ENCODE results near the gene NUDT19. TPM values are rescaled to one million over a fixed set of nuclear protein-coding genes. Genes with fewer than 3 reads are reported as not detected.
"Not testable (repeated sequence)": the region's sequence is repeated elsewhere in the genome, so short reads cannot be mapped to it uniquely, and the experiment has no call there.

NUDT19 gene
- total RNA-seq, 1 experiment from 2014 or later = 19.6 TPM

DNA sequence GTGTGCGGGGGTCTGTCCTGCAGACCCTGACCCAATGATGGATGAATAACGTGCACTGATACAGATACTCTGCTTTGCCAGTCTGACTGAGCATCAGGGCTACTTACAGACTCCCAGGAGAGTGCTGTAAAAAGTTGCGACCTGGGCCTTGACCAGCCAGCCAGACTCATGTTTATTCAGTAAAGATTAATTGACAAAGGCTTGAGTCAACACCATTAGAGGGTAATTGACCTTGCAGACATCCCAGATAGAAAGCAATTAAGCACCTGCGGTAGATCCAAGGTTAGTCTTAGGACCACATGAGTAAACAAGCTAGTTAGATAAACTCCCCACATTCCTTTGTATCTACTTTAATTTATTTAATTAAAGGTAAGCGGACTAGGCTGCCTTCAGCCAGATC lies 10.4 kb downstream of the NUDT19 start:
- H4K20me1 ChIP-seq (ENCODE audit: insufficient read depth, low read depth, low read length) = no peaks in the 10 kb centered on the region
- peaks cover 87% of the 10 kb centered on the region for H3K79me2 ChIP-seq (ENCODE audit: low read length)

GRCh38 chr19:32704006-32704405 lies 12.4 kb downstream of the NUDT19 start:
- not testable (repeated sequence) for H3K9ac ChIP-seq (ENCODE audit: low read length); H3K27ac ChIP-seq (ENCODE audit: low read length); H3K9me2 ChIP-seq (replicated peaks; ENCODE audit: insufficient read depth, low read length); H3K27me3 ChIP-seq (ENCODE audit: low read length); H3K4me3 ChIP-seq (ENCODE audit: low read length); DNase-seq; H2AFZ ChIP-seq (ENCODE audit: low read length); H4K20me1 ChIP-seq (ENCODE audit: insufficient read depth, low read depth, low read length); H3K9me3 ChIP-seq (ENCODE audit: low read length); H3K4me1 ChIP-seq (ENCODE audit: low read length); H3K4me2 ChIP-seq (ENCODE audit: low read depth, low read length, poor library complexity, severe bottlenecking)
- peaks cover 48% of the 10 kb centered on the region for H3K36me3 ChIP-seq (ENCODE audit: insufficient read depth, low read length)
- peaks cover 76% of the 10 kb centered on the region for H3K79me2 ChIP-seq (ENCODE audit: low read length)

More for the DNA sequence above, 10.4 kb downstream of the NUDT19 start:
- Histone ChIP-seq H3K27me3 (ENCODE audit: low read length) (no peaks in the 10 kb centered on the region), H3K4me1 (ENCODE audit: low read length) (no peaks in the 10 kb centered on the region), H3K27ac (ENCODE audit: low read length) (no peak overlapping the region), H3K4me2 (ENCODE audit: low read depth, low read length, poor library complexity, severe bottlenecking) (no peak overlapping the region), H3K36me3 (ENCODE audit: insufficient read depth, low read length) (peaks cover 62% of the 10 kb centered on the region), H3K9ac (ENCODE audit: low read length) (no peak overlapping the region), H3K4me3 (ENCODE audit: low read length) (no peak overlapping the region), H3K9me3 (ENCODE audit: low read length) (peaks cover 6% of the 10 kb centered on the region), H2AFZ (ENCODE audit: low read length) (no peak overlapping the region), H3K9me2 (replicated peaks; ENCODE audit: insufficient read depth, low read length) (no peaks in the 10 kb centered on the region)
- no peak for DNase-seq

- Histone ChIP-seq H4K20me1 (ENCODE audit: insufficient read depth, low read depth, low read length) (no peaks in the 10 kb centered on the region), H3K9me2 (replicated peaks; ENCODE audit: insufficient read depth, low read length) (no peaks in the 10 kb centered on the region), H3K4me3 (ENCODE audit: low read length) (no peak overlapping the region), H3K4me2 (ENCODE audit: low read depth, low read length, poor library complexity, severe bottlenecking) (no peak overlapping the region), H3K4me1 (ENCODE audit: low read length) (no peaks in the 10 kb centered on the region), H3K36me3 (ENCODE audit: insufficient read depth, low read length) (peaks cover 30% of the 10 kb centered on the region), H3K27ac (ENCODE audit: low read length) (no peak overlapping the region), H3K9me3 (ENCODE audit: low read length) (no peaks in the 10 kb centered on the region), H3K9ac (ENCODE audit: low read length) (no peak overlapping the region), H3K27me3 (ENCODE audit: low read length) (no peaks in the 10 kb centered on the region), H3K79me2 (ENCODE audit: low read length) (peaks cover 39% of the 10 kb centered on the region), H2AFZ (ENCODE audit: low read length) (no peak overlapping the region)
- DNase-seq = no peak
These were observed 16.8 kb downstream of the NUDT19 start for GRCh38 chr19:32708457-32708856.

- no peak for DNase-seq
- no peaks in the 10 kb centered on the region for H3K9me2 ChIP-seq (replicated peaks; ENCODE audit: insufficient read depth, low read length)
- no peak overlapping the region for H2AFZ ChIP-seq (ENCODE audit: low read length)
- peaks cover 29% of the 10 kb centered on the region for H3K36me3 ChIP-seq (ENCODE audit: insufficient read depth, low read length)
- no peak overlapping the region for H3K27ac ChIP-seq (ENCODE audit: low read length)
- no peaks in the 10 kb centered on the region for H4K20me1 ChIP-seq (ENCODE audit: insufficient read depth, low read depth, low read length)
- H3K9ac ChIP-seq (ENCODE audit: low read length) = no peak overlapping the region
- no peaks in the 10 kb centered on the region for H3K9me3 ChIP-seq (ENCODE audit: low read length)
- H3K4me3 ChIP-seq (ENCODE audit: low read length) = no peak overlapping the region
- H3K79me2 ChIP-seq (ENCODE audit: low read length) = peaks cover 35% of the 10 kb centered on the region
- no peak overlapping the region for H3K4me2 ChIP-seq (ENCODE audit: low read depth, low read length, poor library complexity, severe bottlenecking)
- H3K4me1 ChIP-seq (ENCODE audit: low read length) = no peaks in the 10 kb centered on the region
- H3K27me3 ChIP-seq (ENCODE audit: low read length) = no peaks in the 10 kb centered on the region
These were observed 17.4 kb downstream of the NUDT19 start for GRCh38 chr19:32709032-32709431.

DNA sequence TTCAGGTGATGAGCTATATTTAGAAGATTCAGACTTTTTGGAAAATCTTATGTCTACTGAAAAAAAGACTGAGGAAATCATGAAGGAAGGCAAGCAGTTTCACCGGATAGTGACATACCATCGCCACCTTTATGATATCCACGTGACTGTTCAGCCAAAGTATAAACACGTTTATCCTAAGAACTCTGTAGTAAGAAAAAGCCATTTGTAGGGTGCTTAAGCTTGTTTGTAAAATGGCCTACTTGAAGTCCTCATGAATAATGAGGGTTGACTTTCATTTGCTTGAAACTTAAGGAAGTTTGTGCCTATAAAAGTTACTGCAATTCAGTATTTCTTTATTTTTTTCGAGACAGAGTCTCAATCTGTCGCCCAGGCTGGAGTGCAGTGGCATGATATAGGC lies 20.1 kb downstream of the NUDT19 start:
- no peak for DNase-seq
- Histone ChIP-seq H3K27ac (ENCODE audit: low read length) (no peak overlapping the region), H3K79me2 (ENCODE audit: low read length) (peaks cover 11% of the 10 kb centered on the region), H3K27me3 (ENCODE audit: low read length) (no peaks in the 10 kb centered on the region), H3K4me2 (ENCODE audit: low read depth, low read length, poor library complexity, severe bottlenecking) (no peak overlapping the region), H3K9me3 (ENCODE audit: low read length) (no peaks in the 10 kb centered on the region), H4K20me1 (ENCODE audit: insufficient read depth, low read depth, low read length) (no peaks in the 10 kb centered on the region), H3K4me1 (ENCODE audit: low read length) (no peaks in the 10 kb centered on the region), H3K36me3 (ENCODE audit: insufficient read depth, low read length) (peaks cover 25% of the 10 kb centered on the region), H2AFZ (ENCODE audit: low read length) (no peak overlapping the region), H3K4me3 (ENCODE audit: low read length) (no peak overlapping the region), H3K9me2 (replicated peaks; ENCODE audit: insufficient read depth, low read length) (no peaks in the 10 kb centered on the region), H3K9ac (ENCODE audit: low read length) (no peak overlapping the region)

DNA sequence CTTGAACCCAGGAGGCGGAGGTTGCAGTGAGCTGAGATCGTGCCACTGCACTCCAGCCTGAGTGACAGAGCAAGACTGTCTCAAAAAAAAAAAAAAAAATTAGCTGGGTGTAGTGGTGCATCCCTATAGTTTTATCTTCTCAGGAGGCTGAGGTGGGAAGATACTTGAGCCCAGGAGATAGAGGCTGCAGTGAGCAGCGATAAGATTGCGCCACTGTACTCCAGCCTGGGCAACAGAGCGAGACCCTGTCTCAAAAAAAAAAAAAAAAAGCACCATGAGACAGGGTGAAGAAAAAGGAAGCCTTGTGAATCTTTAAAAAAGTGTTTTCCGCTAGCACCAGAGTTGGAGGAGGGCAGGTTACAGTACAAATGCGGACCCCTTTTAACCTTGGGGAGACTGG lies 24.6 kb downstream of the NUDT19 start:
- not testable (repeated sequence) for H4K20me1 ChIP-seq (ENCODE audit: insufficient read depth, low read depth, low read length); H3K9me3 ChIP-seq (ENCODE audit: low read length); DNase-seq; H3K4me2 ChIP-seq (ENCODE audit: low read depth, low read length, poor library complexity, severe bottlenecking); H2AFZ ChIP-seq (ENCODE audit: low read length); H3K4me1 ChIP-seq (ENCODE audit: low read length); H3K4me3 ChIP-seq (ENCODE audit: low read length); H3K9me2 ChIP-seq (replicated peaks; ENCODE audit: insufficient read depth, low read length); H3K79me2 ChIP-seq (ENCODE audit: low read length); H3K27ac ChIP-seq (ENCODE audit: low read length); H3K9ac ChIP-seq (ENCODE audit: low read length); H3K27me3 ChIP-seq (ENCODE audit: low read length)
- H3K36me3 ChIP-seq (ENCODE audit: insufficient read depth, low read length) = peaks cover 15% of the 10 kb centered on the region; the same call in 1 of the 2 replicates

DNA sequence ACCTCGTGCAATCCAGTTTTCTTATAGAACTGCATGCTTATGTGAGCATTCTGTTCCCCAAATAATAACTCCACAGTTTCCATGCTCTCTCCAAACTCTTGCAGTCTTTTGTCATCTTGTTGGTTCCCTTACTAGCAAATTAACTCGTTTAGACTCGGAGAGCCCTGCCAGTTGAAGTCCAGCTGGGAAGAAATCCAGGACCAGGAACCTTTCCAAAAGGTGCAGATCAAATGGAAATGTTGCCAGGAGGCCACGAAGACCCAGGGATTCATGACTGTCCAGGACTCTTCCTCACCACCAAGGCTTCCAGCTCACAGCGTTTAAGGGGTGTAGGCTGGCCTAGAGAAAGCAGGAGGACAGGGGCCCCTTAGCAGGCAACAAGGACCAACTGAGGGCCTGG lies 25.9 kb downstream of the NUDT19 start:
- Histone ChIP-seq H3K9me2 (replicated peaks; ENCODE audit: insufficient read depth, low read length) (no peaks in the 10 kb centered on the region), H4K20me1 (ENCODE audit: insufficient read depth, low read depth, low read length) (no peaks in the 10 kb centered on the region), H3K4me2 (ENCODE audit: low read depth, low read length, poor library complexity, severe bottlenecking) (no peak overlapping the region), H3K79me2 (ENCODE audit: low read length) (no peaks in the 10 kb centered on the region), H2AFZ (ENCODE audit: low read length) (no peak overlapping the region), H3K4me3 (ENCODE audit: low read length) (no peak overlapping the region), H3K27ac (ENCODE audit: low read length) (no peak overlapping the region), H3K36me3 (ENCODE audit: insufficient read depth, low read length) (peaks cover 9% of the 10 kb centered on the region; the same call in 1 of the 2 replicates), H3K27me3 (ENCODE audit: low read length) (no peaks in the 10 kb centered on the region), H3K9ac (ENCODE audit: low read length) (no peak overlapping the region), H3K4me1 (ENCODE audit: low read length) (no peaks in the 10 kb centered on the region), H3K9me3 (ENCODE audit: low read length) (no peaks in the 10 kb centered on the region)
- DNase-seq = no peak

DNA sequence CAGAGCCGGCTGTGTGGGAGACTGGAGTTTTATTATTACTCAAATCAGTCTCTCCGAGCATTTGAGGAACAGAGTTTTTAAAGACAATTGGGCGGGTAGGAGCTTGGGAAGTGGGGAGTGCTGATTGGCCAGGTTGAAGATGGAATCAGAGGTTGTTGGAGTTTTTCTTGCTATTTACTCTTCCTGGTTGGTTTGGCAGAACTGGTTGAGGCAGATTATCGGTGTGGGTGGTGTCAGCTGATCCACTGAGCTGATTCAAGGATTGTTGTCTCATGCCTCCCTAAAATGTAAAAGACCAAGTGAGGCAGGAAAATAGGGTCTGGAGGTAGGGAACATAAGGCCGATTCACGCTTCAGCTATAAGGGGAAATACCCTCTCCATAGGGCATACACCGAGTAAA lies 26.7 kb downstream of the NUDT19 start:
- Histone ChIP-seq H3K9me3 (ENCODE audit: low read length) (no peaks in the 10 kb centered on the region), H4K20me1 (ENCODE audit: insufficient read depth, low read depth, low read length) (no peaks in the 10 kb centered on the region), H3K4me1 (ENCODE audit: low read length) (no peaks in the 10 kb centered on the region), H3K27ac (ENCODE audit: low read length) (no peak overlapping the region), H3K9me2 (replicated peaks; ENCODE audit: insufficient read depth, low read length) (no peaks in the 10 kb centered on the region), H3K79me2 (ENCODE audit: low read length) (no peaks in the 10 kb centered on the region), H2AFZ (ENCODE audit: low read length) (no peak overlapping the region), H3K36me3 (ENCODE audit: insufficient read depth, low read length) (0 out of 2 replicates have a peak, but pooled peaks cover 6% of the 10 kb centered on the region), H3K4me2 (ENCODE audit: low read depth, low read length, poor library complexity, severe bottlenecking) (no peak overlapping the region), H3K9ac (ENCODE audit: low read length) (no peak overlapping the region), H3K4me3 (ENCODE audit: low read length) (no peak overlapping the region), H3K27me3 (ENCODE audit: low read length) (no peaks in the 10 kb centered on the region)
- no peak for DNase-seq

GRCh38 chr19:32719611-32720059 lies 28.0 kb downstream of the NUDT19 start, which contains the start of gene TDRD12:
Gene TDRD12, plus strand, starts transcription at chr19:32719767. Its CDS starts 306 bp downstream, at chr19:32720073.
- H3K79me2 ChIP-seq (ENCODE audit: low read length) = no peaks in the 10 kb centered on the region
- H3K9me3 ChIP-seq (ENCODE audit: low read length) = no peaks in the 10 kb centered on the region
- DNase-seq = no peak
- H2AFZ ChIP-seq (ENCODE audit: low read length) = no peak within 1 kb of the TSS
- H3K9ac ChIP-seq (ENCODE audit: low read length) = no peak within 1 kb of the TSS
- no peak within 1 kb of the TSS for H3K27ac ChIP-seq (ENCODE audit: low read length)
- 0 out of 2 replicates have a peak, but pooled peaks cover 1% of the 10 kb centered on the region for H3K36me3 ChIP-seq (ENCODE audit: insufficient read depth, low read length)
- no peak within 1 kb of the TSS for H3K4me2 ChIP-seq (ENCODE audit: low read depth, low read length, poor library complexity, severe bottlenecking)
- H3K4me1 ChIP-seq (ENCODE audit: low read length) = no peaks in the 10 kb centered on the region
- no peaks in the 10 kb centered on the region for H4K20me1 ChIP-seq (ENCODE audit: insufficient read depth, low read depth, low read length)
- no peak within 1 kb of the TSS for H3K4me3 ChIP-seq (ENCODE audit: low read length)
- no peaks in the 10 kb centered on the region for H3K27me3 ChIP-seq (ENCODE audit: low read length)
- no peaks in the 10 kb centered on the region for H3K9me2 ChIP-seq (replicated peaks; ENCODE audit: insufficient read depth, low read length)

Measured in Karpas-422 (cell line).